Medulla oblongata (tissue), 1 donor: ENCODE data around the gene FAM228B.
A peak's percentile ranks its signal among the peaks of the same experiment; 100 is the strongest.
"Not testable (repeated sequence)": the region's sequence is repeated elsewhere in the genome, so short reads cannot be mapped to it uniquely, and the experiment has no call there.

Experiments
- DNase-seq: peaks from one replicate; pipeline ENCODE4 v3.0.0-alpha.2; 2015; ENCODE audit errors: extremely low spot score

Gene FAM228B

GRCh38 chr2:24123195-24123921 is at the start of gene FAM228B, which contains the start of gene PFN4:
FAM228B (plus strand) TSS chr2:24123469; CDS start chr2:24124362, 893 bp downstream.
PFN4 (minus strand) TSS chr2:24123334; CDS start chr2:24122535, 799 bp downstream.
- peak; percentile 87 for DNase-seq

DNA sequence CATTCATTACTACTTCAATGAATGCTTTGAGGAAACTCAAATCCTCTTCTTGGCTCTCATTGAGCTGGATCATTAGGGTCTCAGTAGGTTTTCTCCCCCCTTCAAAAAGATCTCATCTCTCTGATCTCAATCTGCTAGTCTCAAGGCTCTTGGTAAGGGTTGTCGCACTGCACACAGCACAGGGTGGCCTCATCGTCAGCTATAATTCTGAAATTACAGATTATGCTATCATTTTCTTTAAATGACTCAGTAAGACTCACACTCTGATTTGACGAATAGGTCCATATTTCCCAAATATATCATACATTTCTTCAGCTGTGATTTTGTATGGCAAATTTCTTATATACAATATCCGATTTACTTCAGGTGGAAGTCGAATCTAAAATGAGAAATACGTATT is 49.5 kb upstream of the FAM228B start:
- DNase-seq, result no peak

DNA sequence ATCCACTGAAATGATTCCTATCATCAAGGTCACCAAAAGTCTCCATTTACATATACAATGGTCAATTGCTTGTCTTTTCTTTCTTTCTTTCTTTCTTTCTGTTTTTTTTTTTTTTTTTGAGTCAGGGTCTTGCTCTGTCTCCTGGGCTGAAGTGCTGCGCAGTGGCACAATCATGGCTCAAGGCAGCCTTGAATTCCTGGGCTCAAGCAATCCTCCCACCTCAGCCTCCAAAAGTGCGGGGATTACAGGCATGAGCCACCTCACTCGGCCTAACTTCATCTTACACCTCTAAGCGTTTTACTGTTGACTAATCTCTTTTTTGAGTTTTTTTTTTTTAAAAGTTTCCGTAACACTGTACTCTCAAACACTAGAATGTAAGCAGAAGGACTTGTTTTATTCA is 48.0 kb upstream of the FAM228B start:
- DNase-seq, result no peak

- DNase-seq, result peak; percentile 98
Measured at GRCh38 chr2:24075915-24076848, 47.1 kb upstream of the FAM228B start, which contains the start of gene SF3B6. SF3B6 (minus strand) TSS chr2:24076326; CDS start chr2:24076229, 97 bp downstream.

- DNase-seq, result peak; percentile 36
Measured at GRCh38 chr2:24076849-24077534, 46.3 kb upstream of the FAM228B start.

GRCh38 chr2:24077535-24077877 is 45.8 kb upstream of the FAM228B start:
- no peak for DNase-seq

DNA sequence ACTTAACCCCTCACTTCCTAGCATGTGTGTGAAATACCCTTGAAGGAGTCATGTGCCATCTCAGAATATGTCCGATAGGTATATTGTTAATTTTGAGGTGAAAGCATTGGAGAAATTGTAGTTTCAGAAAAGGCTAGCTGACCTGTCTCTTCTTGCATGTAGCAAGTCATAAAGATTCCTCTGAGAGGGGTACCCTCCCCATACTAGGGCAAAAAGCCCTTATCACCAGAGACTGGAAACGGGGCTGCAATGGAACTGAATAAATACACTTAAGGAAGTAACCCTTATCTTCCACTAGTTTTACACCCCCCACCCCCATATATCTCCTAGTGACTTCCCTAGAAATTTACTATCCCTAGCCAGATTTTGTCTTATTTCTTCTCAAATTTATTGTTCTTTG is 45.4 kb upstream of the FAM228B start:
- DNase-seq, result no peak

DNA sequence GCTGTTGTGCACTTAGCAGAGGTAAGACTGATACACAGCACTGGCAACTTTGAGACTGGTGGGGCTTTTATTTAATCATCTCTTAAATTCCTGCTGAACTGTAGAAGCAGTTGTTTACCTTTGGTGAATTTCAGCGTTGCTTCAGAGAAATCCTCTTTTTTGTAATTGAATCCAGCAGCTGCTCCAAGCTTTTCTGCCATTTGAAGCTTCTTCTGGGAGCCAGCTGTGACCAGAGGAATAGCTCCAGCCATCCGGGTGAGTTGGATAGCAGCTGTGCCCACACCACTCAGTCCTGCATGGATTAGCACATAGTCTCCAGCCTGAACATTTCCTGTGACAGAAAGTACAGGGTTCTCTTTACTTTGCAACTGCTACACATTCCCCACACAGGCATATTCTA is 42.6 kb upstream of the FAM228B start:
- no peak for DNase-seq

GRCh38 chr2:24082787-24083566 is 40.3 kb upstream of the FAM228B start:
- DNase-seq, result no peak

- DNase-seq, result peak; percentile 52
Measured at GRCh38 chr2:24083567-24084385, 39.5 kb upstream of the FAM228B start.

DNA sequence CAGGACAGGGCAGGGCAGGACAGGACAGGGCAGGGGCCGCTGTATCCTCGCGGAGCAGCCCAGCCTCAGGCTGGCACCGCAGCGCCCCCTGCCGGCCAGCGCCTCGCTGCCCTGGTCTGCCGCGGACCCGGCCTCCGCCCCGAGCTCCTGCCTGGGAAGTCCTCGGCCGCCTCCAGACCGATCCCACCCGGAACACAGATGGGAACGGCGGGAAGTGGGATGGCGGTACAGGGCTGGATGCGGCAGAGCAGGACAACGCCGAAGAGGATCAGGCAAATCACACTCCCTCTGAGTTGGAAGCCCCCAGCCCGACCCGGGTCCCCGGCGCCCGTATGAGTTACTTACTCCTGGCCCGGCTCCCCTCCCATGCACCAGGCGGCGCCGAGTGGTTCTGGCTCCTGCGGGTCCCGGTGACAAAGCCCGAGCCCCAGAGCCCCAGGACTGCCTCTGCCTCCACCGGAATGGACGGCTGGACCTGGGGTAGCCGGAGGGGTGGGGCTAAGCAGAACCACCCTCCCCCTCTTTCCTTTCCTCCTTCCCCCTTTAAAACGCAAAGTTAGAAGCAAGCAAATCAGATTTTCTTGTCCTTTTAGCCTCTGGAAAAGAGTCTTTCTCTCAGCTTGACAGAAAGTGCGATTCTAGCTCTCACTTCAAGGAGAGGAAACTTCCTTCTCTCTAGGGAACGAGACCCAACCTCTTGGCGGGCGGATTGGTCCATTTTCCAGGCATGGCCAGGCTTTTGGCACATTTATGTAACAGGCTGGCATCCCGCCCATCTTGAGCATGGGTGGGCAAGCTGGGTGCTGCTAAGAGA is 38.7 kb upstream of the FAM228B start, which contains the start of gene TP53I3:
Gene TP53I3 (minus strand): TSS at position 449 of the 814 bp plus-strand sequence. CDS start 508 bp downstream, outside the sequence.
- DNase-seq, result peak; percentile 83

GRCh38 chr2:24085200-24085489 is 38.1 kb upstream of the FAM228B start:
- no peak for DNase-seq

DNA sequence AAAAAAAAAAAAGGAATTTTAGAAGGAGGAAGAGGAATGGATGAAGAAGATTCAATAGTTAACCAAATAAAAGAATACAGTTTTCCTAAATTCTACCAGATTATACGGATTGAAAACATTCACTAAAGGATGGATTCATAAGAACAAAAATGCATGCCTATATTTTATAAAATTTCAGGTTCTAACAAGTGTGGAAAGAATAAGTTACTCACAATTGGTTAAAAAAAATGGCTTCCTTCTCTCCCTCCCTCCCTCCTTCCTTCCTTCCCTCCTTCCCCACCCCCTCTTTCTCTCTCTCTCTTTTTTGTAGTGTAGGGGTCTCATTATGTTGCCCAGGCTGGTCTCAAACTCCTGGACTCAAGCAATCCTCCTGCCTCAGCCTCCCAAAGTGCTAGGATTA is 37.0 kb upstream of the FAM228B start:
- no peak for DNase-seq

DNA sequence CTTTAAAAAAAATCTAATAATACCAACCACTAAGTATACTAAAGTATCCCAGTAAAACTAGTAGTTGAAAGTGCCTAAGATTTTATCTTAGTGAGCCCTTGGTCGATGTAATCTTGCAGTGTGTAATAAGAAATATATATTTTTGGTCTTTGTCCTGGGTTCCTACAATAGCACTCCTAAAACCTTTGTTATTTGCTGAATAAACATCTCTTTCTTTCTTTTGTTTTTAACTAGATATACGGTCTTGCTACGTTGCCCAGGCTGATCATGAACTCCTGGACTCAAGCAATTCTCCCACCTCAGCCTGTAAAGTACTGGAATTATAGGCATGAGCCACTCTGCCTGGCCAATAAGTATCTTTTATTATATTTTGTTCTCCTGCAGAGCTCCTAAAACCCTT is 36.2 kb upstream of the FAM228B start:
- no peak for DNase-seq

DNA sequence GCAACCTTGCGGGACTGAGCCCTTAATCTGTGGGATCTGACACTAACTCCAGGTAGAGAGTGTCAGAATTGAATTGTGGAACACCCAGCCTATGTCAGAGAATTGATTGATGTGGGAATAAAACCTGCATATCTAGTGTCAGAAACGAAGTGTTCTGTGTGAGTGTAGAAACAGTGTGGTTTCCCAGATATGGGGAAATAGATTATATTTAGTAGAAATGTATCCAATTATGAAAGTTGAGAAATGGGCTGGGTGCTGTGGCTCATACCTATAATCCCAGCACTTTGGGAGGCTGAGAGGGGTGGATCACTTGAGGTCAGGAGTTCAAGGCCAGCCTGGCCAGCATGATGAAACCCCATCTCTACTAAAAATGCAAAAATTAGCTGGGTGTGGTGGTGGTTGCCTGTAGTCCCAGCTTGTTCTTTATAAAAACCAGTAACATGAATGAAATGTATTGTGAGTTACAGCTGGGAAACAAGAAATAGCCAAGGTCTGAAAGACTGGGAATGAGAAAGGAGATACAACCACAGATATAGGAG is 34.4 kb upstream of the FAM228B start:
- DNase-seq, result no peak

- not testable (repeated sequence) for DNase-seq
Measured at GRCh38 chr2:24093270-24093669, 30.0 kb upstream of the FAM228B start.

GRCh38 chr2:24095171-24095677 is 28.0 kb upstream of the FAM228B start:
- not testable (repeated sequence) for DNase-seq

DNA sequence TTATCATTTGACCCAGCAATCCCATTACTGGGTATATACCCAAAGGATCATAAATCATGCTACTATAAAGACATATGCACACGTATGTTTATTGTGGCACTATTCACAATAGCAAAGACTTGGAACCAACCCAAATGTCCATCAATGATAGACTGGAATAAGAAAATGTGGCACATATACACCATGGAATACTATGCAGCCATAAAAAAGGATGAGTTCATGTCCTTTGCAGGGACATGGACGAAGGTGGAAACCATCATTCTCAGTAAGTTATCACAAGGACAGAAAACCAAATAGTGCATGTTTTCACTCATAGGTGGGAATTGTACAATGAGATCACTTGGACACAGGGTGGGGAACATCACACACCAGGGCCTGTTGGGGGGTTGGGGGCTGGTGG is 22.5 kb upstream of the FAM228B start:
- not testable (repeated sequence) for DNase-seq

DNA sequence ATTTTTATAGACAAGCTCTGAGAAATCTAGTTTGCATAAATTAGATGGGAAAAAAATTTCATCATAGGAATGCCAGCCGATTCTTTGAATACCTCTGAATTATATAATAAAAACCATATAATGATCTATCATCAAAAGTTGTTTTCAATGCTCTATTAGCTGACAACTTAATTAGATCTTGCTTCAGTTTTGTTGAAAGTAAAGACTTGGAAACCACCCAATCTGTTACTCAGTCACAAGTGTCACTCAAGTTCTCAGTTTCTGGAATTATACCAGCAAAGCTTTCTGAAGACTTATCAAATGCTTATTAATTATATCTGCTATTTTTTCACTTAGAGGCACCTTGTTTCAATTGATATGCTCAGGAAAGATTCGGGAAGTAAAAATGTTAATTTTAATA is 21.3 kb upstream of the FAM228B start:
- DNase-seq, result no peak
